ENCODE results near the gene REG1B. TPM values are rescaled to one million over a fixed set of nuclear protein-coding genes. Genes with fewer than 3 reads are reported as not detected.
"Not testable (repeated sequence)": the region's sequence is repeated elsewhere in the genome, so short reads cannot be mapped to it uniquely, and the experiment has no call there.

Gene REG1B
- total and polyA plus RNA-seq, 7 donors: 0.38 to 2.2 (median 0.66) TPM; not detected in 3

- DNase-seq (no peak), ATAC-seq (no peak)
- H3K9me3 ChIP-seq: no peaks in the 10 kb centered on the region
- no peaks in the 10 kb centered on the region for H3K4me1 ChIP-seq
- intact Hi-C loops (cut with DNase I): no loop called here
- TF ChIP-seq CTCF (IDR thresholded peaks at IDR 0.05): no peak
- no peak overlapping the region for H3K27ac ChIP-seq
- H3K36me3 ChIP-seq (ENCODE audit: insufficient read depth in 1 of 2, low read depth in 1 of 2): no peaks in the 10 kb centered on the region
- WGBS, 3 donors: 90 to 94% (median 90%) methylated on average over 5 of the region's 5 CpGs
- H3K4me3 ChIP-seq: no peak overlapping the region
- H3K27me3 ChIP-seq (ENCODE audit: insufficient read depth in 3 of 3, low read length in 2 of 3): no peaks in the 10 kb centered on the region
Measured at GRCh38 chr2:79082987-79083386, 4.8 kb downstream of the REG1B start.

DNA sequence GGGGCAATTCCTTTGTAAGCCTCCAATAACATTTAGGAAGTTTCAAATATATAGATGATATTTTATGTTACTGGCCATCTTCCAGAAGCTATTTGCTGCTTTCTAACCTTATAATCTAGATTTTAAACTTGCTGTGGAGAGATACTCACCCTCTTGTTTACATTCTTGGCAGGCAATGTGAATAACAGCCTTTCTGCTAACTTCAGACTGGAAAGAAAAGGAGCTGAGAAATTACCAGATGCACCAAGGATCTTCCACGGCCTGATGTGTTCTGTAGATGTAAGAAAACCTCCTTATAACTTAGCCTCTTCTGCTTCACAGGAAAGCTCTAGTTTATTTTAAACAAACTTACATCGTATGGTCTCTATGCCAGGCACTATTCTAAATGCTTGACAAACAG lies 16.7 kb downstream of the REG1B start:
- ATAC-seq: no peak
- Histone ChIP-seq H3K4me3 (no peak overlapping the region), H3K4me1 (no peaks in the 10 kb centered on the region), H3K36me3 (ENCODE audit: insufficient read depth in 1 of 2, low read depth in 1 of 2) (no peaks in the 10 kb centered on the region), H3K27me3 (ENCODE audit: insufficient read depth in 3 of 3, low read length in 2 of 3) (no peaks in the 10 kb centered on the region), H3K27ac (no peak overlapping the region), H3K9me3 (no peaks in the 10 kb centered on the region)
- WGBS, 3 donors: 59 to 73% (median 73%) methylated on average over 2 of the region's 2 CpGs
- intact Hi-C loops (cut with DNase I): no loop called here
- DNase-seq: no peak
- no peak for TF ChIP-seq CTCF (IDR thresholded peaks at IDR 0.05)

DNA sequence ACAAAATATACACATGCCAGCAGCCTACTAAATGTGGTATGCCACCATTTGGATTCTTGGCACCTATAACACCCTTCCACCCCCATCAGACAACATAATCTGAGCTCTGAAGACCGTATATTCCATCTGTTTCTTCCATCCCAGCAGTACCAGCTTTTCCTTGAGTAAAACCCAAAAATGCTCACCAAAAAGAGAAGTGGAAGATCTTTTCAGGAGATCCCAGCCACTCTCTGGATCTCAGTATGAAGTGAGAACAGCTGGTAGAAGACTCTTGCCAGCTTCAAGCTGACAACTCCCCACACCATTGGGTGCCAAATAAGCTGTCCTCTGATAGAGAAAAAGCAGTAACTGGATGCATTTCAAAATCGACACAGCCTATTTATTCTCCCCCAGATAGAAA lies 22.6 kb downstream of the REG1B start:
- H3K9me3 ChIP-seq: no peaks in the 10 kb centered on the region
- TF ChIP-seq CTCF (IDR thresholded peaks at IDR 0.05): no peak
- H3K36me3 ChIP-seq (ENCODE audit: insufficient read depth in 1 of 2, low read depth in 1 of 2): no peaks in the 10 kb centered on the region
- H3K27me3 ChIP-seq (ENCODE audit: insufficient read depth in 3 of 3, low read length in 2 of 3): no peaks in the 10 kb centered on the region
- intact Hi-C loops (cut with DNase I): no loop called here
- no peaks in the 10 kb centered on the region for H3K4me1 ChIP-seq
- DNase-seq (no peak), ATAC-seq (no peak)
- no peak overlapping the region for H3K27ac ChIP-seq
- 50 to 71% (median 51%) methylated on average over 2 of the region's 2 CpGs for WGBS, 3 donors
- H3K4me3 ChIP-seq: no peak overlapping the region

GRCh38 chr2:79054769-79055168 lies 33.0 kb downstream of the REG1B start:
- not testable (repeated sequence) for H3K27me3 ChIP-seq (ENCODE audit: insufficient read depth in 3 of 3, low read length in 2 of 3)

DNA sequence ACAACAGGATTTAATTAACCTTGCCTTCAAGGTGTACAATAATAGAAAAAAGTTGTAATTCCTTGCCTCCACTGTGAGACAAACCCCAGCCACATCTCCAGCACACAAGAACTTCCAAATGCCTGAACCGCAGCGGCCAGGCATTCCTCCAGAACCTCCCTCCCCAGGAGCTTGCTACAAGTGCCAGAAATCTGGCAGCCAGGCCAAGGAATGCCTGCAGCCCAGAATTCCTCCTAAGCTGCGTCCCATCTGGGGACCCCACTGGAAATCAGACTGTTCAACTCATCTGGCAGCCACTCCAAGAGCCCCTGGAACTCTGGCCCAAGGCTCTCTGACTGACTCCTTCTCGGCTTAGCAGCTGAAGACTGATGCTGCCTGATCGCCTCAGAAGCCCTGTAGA lies 34.3 kb downstream of the REG1B start:
- H3K27ac ChIP-seq; H3K4me1 ChIP-seq; H3K27me3 ChIP-seq (ENCODE audit: insufficient read depth in 3 of 3, low read length in 2 of 3); H3K36me3 ChIP-seq (ENCODE audit: insufficient read depth in 1 of 2, low read depth in 1 of 2); ATAC-seq; H3K4me3 ChIP-seq; H3K9me3 ChIP-seq; intact Hi-C loops (cut with DNase I): not testable (repeated sequence)
- WGBS, 3 donors: 25 to 34% (median 28%) methylated on average over 5 of the region's 5 CpGs
- DNase-seq: peak; percentile 12 to 56

More at GRCh38 chr2:79054769-79055168, 33.0 kb downstream of the REG1B start:
- intact Hi-C loops (cut with DNase I); H3K27ac ChIP-seq; H3K4me1 ChIP-seq; H3K36me3 ChIP-seq (ENCODE audit: insufficient read depth in 1 of 2, low read depth in 1 of 2); ATAC-seq; H3K9me3 ChIP-seq; H3K4me3 ChIP-seq; DNase-seq: not testable (repeated sequence)
- 73 to 81% (median 76%) methylated on average over 4 to 5 of the region's 5 CpGs for WGBS, 3 donors

DNA sequence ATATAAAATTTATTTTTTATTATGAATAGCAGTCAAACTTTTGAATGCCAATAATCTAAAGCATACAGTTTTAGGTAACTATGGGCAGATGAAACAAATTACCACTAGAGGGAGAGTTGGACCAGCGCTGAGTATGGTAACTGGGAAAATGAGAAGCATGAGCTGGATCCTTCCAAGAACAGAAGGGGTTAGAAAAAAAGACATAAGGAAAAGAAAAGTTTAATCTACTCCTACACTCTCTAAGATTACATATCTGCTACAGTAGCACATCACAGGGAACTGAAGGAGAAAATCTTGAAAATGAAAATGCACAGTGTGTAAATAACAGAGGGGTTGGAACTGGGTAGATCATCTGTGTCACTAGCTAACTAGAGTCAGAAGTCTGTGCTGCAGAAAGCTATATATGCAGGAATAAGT lies 46.8 kb downstream of the REG1B start:
- TF ChIP-seq CTCF (IDR thresholded peaks at IDR 0.05): peak; percentile 26
- H3K27ac ChIP-seq: no peak overlapping the region
- no peaks in the 10 kb centered on the region for H3K9me3 ChIP-seq
- H3K27me3 ChIP-seq (ENCODE audit: insufficient read depth in 3 of 3, low read length in 2 of 3): no peaks in the 10 kb centered on the region
- intact Hi-C loops (cut with DNase I): no loop called here
- no peak for DNase-seq
- H3K4me3 ChIP-seq: no peak overlapping the region
- WGBS, 3 donors: 6 to 16% (median 12%) methylated on average over 1 of the region's 1 CpG
- H3K36me3 ChIP-seq (ENCODE audit: insufficient read depth in 1 of 2, low read depth in 1 of 2): no peaks in the 10 kb centered on the region
- no peaks in the 10 kb centered on the region for H3K4me1 ChIP-seq
- no peak for ATAC-seq
